Activated CD4-positive, alpha-beta memory T cell treated with anti-CD3 and anti-CD28 coated beads for 36 hours (primary cell): ENCODE data around the gene NXNL1. TPM values are rescaled to one million over a fixed set of nuclear protein-coding genes. Genes with fewer than 3 reads are reported as not detected.

ENCODE experiments used
- CTCF ChIA-PET: fragments of 350-600 bp; sonication (Branson Sonifier 250); formaldehyde crosslinking; loops from one replicate; lab custom pipeline; 2021; ENCODE audit warnings: antibody characterized with exemption, inconsistent platforms; lab: Charles Lee
- POLR2A ChIA-PET: fragments of 350-600 bp; sonication (Branson Sonifier 250); formaldehyde crosslinking; loops from one replicate; lab custom pipeline; 2021; ENCODE audit warnings: antibody characterized with exemption; lab: Charles Lee
- DNase-seq: peaks from one replicate; pipeline ENCODE4 v3.0.0-alpha.2; 2020
- H3K27ac Mint-ChIP-seq: one replicate; pipeline ENCODE4 v1.8.0; 2021; ENCODE audit warnings: mixed read lengths
- H3K27me3 Mint-ChIP-seq: one replicate; pipeline ENCODE4 v1.8.0; 2021; ENCODE audit warnings: mixed read lengths
- H3K36me3 Mint-ChIP-seq: one replicate; pipeline ENCODE4 v1.8.0; 2021; ENCODE audit warnings: mixed read lengths
- H3K4me1 Mint-ChIP-seq: one replicate; pipeline ENCODE4 v1.8.0; 2021; ENCODE audit warnings: low read depth, mixed read lengths
- H3K4me3 Mint-ChIP-seq: one replicate; pipeline ENCODE4 v1.8.0; 2021; ENCODE audit warnings: mild to moderate bottlenecking, mixed read lengths
- H3K9me3 Mint-ChIP-seq: one replicate; pipeline ENCODE4 v1.8.0; 2021; ENCODE audit warnings: mixed read lengths
- intact Hi-C: fragments of 100-400 bp; cut with micrococcal nuclease; formaldehyde crosslinking; loops from one replicate; pipeline ENCODE4 v1.15.1; 2023
- total RNA-seq, 2 experiments: library from RNA; stranded (reverse); gene quantifications; one replicate each; pipeline ENCODE4 v1.2.3, GENCODE V29; 2021

NXNL1 gene
- total RNA-seq, 2 experiments from 2014 or later, result not detected

- Mint-ChIP-seq H3K9me3 (no peaks in the 10 kb centered on the region), H3K36me3 (no peaks in the 10 kb centered on the region), H3K4me3 (peak overlapping the region; percentile 90), H3K4me1 (peaks cover 25% of the 10 kb centered on the region), H3K27ac (no peak overlapping the region), H3K27me3 (no peaks in the 10 kb centered on the region)
- ChIA-PET CTCF (interaction anchor here (0.7 to 1.4 kb wide), 4 partner anchors 20 to 74 kb away, joined by 3 to 4 read pairs (median 4); partner anchors contain the start of genes BST2, PGLS and TMEM221), POLR2A (interaction anchor here (0.5 kb wide), 1 partner anchor 63 kb away, joined by 3 read pairs; the partner anchor contains the start of gene BST2)
- intact Hi-C loops, result loop anchor here (5.0 kb wide), 1 partner anchor 131 kb away; the partner anchor contains the start of gene GTPBP3
- no peak for DNase-seq
These were observed 7.8 kb upstream of the NXNL1 start for GRCh38 chr19:17468302-17469091.

- H3K4me3 Mint-ChIP-seq, result no peak overlapping the region
- no peaks in the 10 kb centered on the region for H3K9me3 Mint-ChIP-seq
- H3K27ac Mint-ChIP-seq, result no peak overlapping the region
- POLR2A ChIA-PET, result no interaction called here
- DNase-seq, result no peak
- CTCF ChIA-PET, result interaction anchor here (0.6 to 4.1 kb wide), 11 partner anchors 19 to 158 kb away, joined by 3 to 23 read pairs (median 4); partner anchors contain the start of genes DDA1 and TMEM221
- peaks cover 18% of the 10 kb centered on the region for H3K4me1 Mint-ChIP-seq
- no peaks in the 10 kb centered on the region for H3K36me3 Mint-ChIP-seq
- no peaks in the 10 kb centered on the region for H3K27me3 Mint-ChIP-seq
- intact Hi-C loops, result loop anchor here (5.0 kb wide), 1 partner anchor 130 kb away; the partner anchor contains the start of gene GTPBP3
These were observed 7.0 kb upstream of the NXNL1 start for GRCh38 chr19:17467471-17468301.

- ChIA-PET CTCF (interaction anchor here (0.6 to 4.1 kb wide), 18 partner anchors 9 to 466 kb away, joined by 3 to 23 read pairs (median 5); partner anchors contain the start of genes CCDC124, DDA1 and MVB12A), POLR2A (no interaction called here)
- intact Hi-C loops, result loop anchor here (1.0 to 5.0 kb wide), 3 partner anchors 16 to 129 kb away; partner anchors contain the start of gene GTPBP3
- Mint-ChIP-seq H3K4me3 (no peak overlapping the region), H3K27ac (no peak overlapping the region), H3K36me3 (no peaks in the 10 kb centered on the region), H3K4me1 (peaks cover 18% of the 10 kb centered on the region), H3K27me3 (no peaks in the 10 kb centered on the region), H3K9me3 (no peaks in the 10 kb centered on the region)
- no peak for DNase-seq
These were observed 5.7 kb upstream of the NXNL1 start for GRCh38 chr19:17466487-17466850.

- no peaks in the 10 kb centered on the region for H3K36me3 Mint-ChIP-seq
- H3K27me3 Mint-ChIP-seq, result peaks cover 32% of the 10 kb centered on the region
- H3K9me3 Mint-ChIP-seq, result no peaks in the 10 kb centered on the region
- CTCF ChIA-PET, result no interaction called here
- no peaks in the 10 kb centered on the region for H3K4me1 Mint-ChIP-seq
- H3K4me3 Mint-ChIP-seq, result no peak overlapping the region
- no peak for DNase-seq
- POLR2A ChIA-PET, result no interaction called here
- intact Hi-C loops, result no loop called here
- no peak overlapping the region for H3K27ac Mint-ChIP-seq
These were observed 1.8 kb downstream of the NXNL1 start for GRCh38 chr19:17458970-17459369.

GRCh38 chr19:17457616-17458015 lies 3.1 kb downstream of the NXNL1 start:
- no peak overlapping the region for H3K4me3 Mint-ChIP-seq
- H3K36me3 Mint-ChIP-seq, result no peaks in the 10 kb centered on the region
- ChIA-PET POLR2A (no interaction called here), CTCF (interaction anchor here (1.3 kb wide), 1 partner anchor 9 kb away, joined by 3 read pairs; no protein-coding TSS in a partner anchor)
- peaks cover 36% of the 10 kb centered on the region for H3K27me3 Mint-ChIP-seq
- intact Hi-C loops, result no loop called here
- H3K27ac Mint-ChIP-seq, result no peak overlapping the region
- no peaks in the 10 kb centered on the region for H3K9me3 Mint-ChIP-seq
- DNase-seq, result no peak
- peaks cover 4% of the 10 kb centered on the region for H3K4me1 Mint-ChIP-seq

GRCh38 chr19:17456127-17456526 lies 4.6 kb downstream of the NXNL1 start:
- POLR2A ChIA-PET, result no interaction called here
- no peak overlapping the region for H3K4me3 Mint-ChIP-seq
- H3K27ac Mint-ChIP-seq, result no peak overlapping the region
- H3K27me3 Mint-ChIP-seq, result peaks cover 36% of the 10 kb centered on the region
- no peaks in the 10 kb centered on the region for H3K9me3 Mint-ChIP-seq
- peaks cover 4% of the 10 kb centered on the region for H3K4me1 Mint-ChIP-seq
- no peaks in the 10 kb centered on the region for H3K36me3 Mint-ChIP-seq
- CTCF ChIA-PET, result no interaction called here
- no peak for DNase-seq
- intact Hi-C loops, result no loop called here

- Mint-ChIP-seq H3K27ac (no peak overlapping the region), H3K36me3 (no peaks in the 10 kb centered on the region), H3K27me3 (peaks cover 36% of the 10 kb centered on the region), H3K4me1 (peaks cover 8% of the 10 kb centered on the region), H3K9me3 (no peaks in the 10 kb centered on the region), H3K4me3 (no peak overlapping the region)
- DNase-seq, result no peak
- CTCF ChIA-PET, result interaction anchor here (0.5 to 1.3 kb wide), 4 partner anchors 9 to 370 kb away, joined by 3 to 4 read pairs (median 3); no protein-coding TSS in a partner anchor
- intact Hi-C loops, result no loop called here
- POLR2A ChIA-PET, result no interaction called here
These were observed 5.2 kb downstream of the NXNL1 start for GRCh38 chr19:17455308-17456123.

- ChIA-PET CTCF (interaction anchor here (0.5 to 1.6 kb wide), 9 partner anchors 10 to 406 kb away, joined by 3 to 9 read pairs (median 3); no protein-coding TSS in a partner anchor), POLR2A (interaction anchor here (1.2 kb wide), 1 partner anchor 36 kb away, joined by 3 read pairs; no protein-coding TSS in a partner anchor)
- peaks cover 16% of the 10 kb centered on the region for H3K4me1 Mint-ChIP-seq
- H3K36me3 Mint-ChIP-seq, result no peaks in the 10 kb centered on the region
- DNase-seq, result no peak
- intact Hi-C loops, result loop anchor here (5.0 kb wide), 1 partner anchor 103 kb away; the partner anchor contains the start of gene COLGALT1
- peaks cover 36% of the 10 kb centered on the region for H3K27me3 Mint-ChIP-seq
- no peak overlapping the region for H3K27ac Mint-ChIP-seq
- no peaks in the 10 kb centered on the region for H3K9me3 Mint-ChIP-seq
- H3K4me3 Mint-ChIP-seq, result no peak overlapping the region
These were observed 6.1 kb downstream of the NXNL1 start for GRCh38 chr19:17454576-17455071.

GRCh38 chr19:17451820-17452219 lies 8.9 kb downstream of the NXNL1 start:
- ChIA-PET CTCF (no interaction called here), POLR2A (no interaction called here)
- no peak for DNase-seq
- no peaks in the 10 kb centered on the region for H3K36me3 Mint-ChIP-seq
- H3K27ac Mint-ChIP-seq, result no peak overlapping the region
- H3K9me3 Mint-ChIP-seq, result no peaks in the 10 kb centered on the region
- H3K4me1 Mint-ChIP-seq, result peaks cover 16% of the 10 kb centered on the region
- H3K27me3 Mint-ChIP-seq, result peaks cover 34% of the 10 kb centered on the region
- no peak overlapping the region for H3K4me3 Mint-ChIP-seq
- intact Hi-C loops, result loop anchor here (5.0 kb wide), 1 partner anchor 105 kb away; the partner anchor contains the start of gene COLGALT1

- H3K4me3 Mint-ChIP-seq, result peak overlapping the region; percentile 28
- POLR2A ChIA-PET, result no interaction called here
- DNase-seq, result peak; percentile 73
- intact Hi-C loops, result loop anchor here (1.0 to 5.0 kb wide), 2 partner anchors 16 to 107 kb away; partner anchors contain the start of gene COLGALT1
- H3K9me3 Mint-ChIP-seq, result no peaks in the 10 kb centered on the region
- CTCF ChIA-PET, result interaction anchor here (0.6 to 0.8 kb wide), 2 partner anchors 106 to 409 kb away, joined by 3 read pairs; partner anchors contain the start of gene RPL18A
- no peaks in the 10 kb centered on the region for H3K36me3 Mint-ChIP-seq
- H3K4me1 Mint-ChIP-seq, result peaks cover 16% of the 10 kb centered on the region
- peaks cover 24% of the 10 kb centered on the region for H3K27me3 Mint-ChIP-seq
- H3K27ac Mint-ChIP-seq, result peak overlapping the region; percentile 11
These were observed 10.3 kb downstream of the NXNL1 start for GRCh38 chr19:17450264-17451075.
